Smooth muscle cell (in vitro differentiated cells): ENCODE measurements around the gene TSHZ3. TPM values are rescaled to one million over a fixed set of nuclear protein-coding genes. Genes with fewer than 3 reads are reported as not detected.

Experiments used
- DNase-seq: peaks from one replicate; lab custom pipeline; 2025; ENCODE audit not compliant: unreplicated experiment; lab: John Stamatoyannopoulos, UW
- H2AFZ ChIP-seq: fragments of 200-600 bp; sonication (generic); 2 replicates; pipeline ENCODE4 v1.6.0; 2016; ENCODE audit warnings: antibody characterized with exemption, low read depth, mild to moderate bottlenecking
- H3F3A ChIP-seq: fragments of 200-600 bp; sonication (generic); 2 replicates; pipeline ENCODE4 v1.6.0; 2017; ENCODE audit warnings: antibody characterized with exemption, low read depth
- H3K27ac ChIP-seq: fragments of 200-600 bp; sonication (generic); 2 replicates; pipeline ENCODE4 v1.5.1; 2016; ENCODE audit warnings: low read depth, mild to moderate bottlenecking
- H3K27me3 ChIP-seq: fragments of 200-600 bp; sonication (generic); 2 replicates; pipeline ENCODE4 v1.6.1; 2016; ENCODE audit warnings: low read depth, mild to moderate bottlenecking
- H3K36me3 ChIP-seq: fragments of 200-600 bp; sonication (generic); 2 replicates; pipeline ENCODE4 v1.5.1; 2016; ENCODE audit warnings: low read depth
- H3K4me1 ChIP-seq: fragments of 200-600 bp; sonication (generic); 2 replicates; pipeline ENCODE4 v1.5.1; 2016; ENCODE audit warnings: low read depth
- H3K4me2 ChIP-seq: fragments of 200-600 bp; sonication (generic); 2 replicates; pipeline ENCODE4 v1.6.0; 2016; ENCODE audit warnings: mild to moderate bottlenecking
- H3K4me3 ChIP-seq: fragments of 200-600 bp; sonication (generic); 2 replicates; pipeline ENCODE4 v1.5.1; 2016; ENCODE audit warnings: mild to moderate bottlenecking
- H3K79me2 ChIP-seq: fragments of 200-600 bp; sonication (generic); 2 replicates; pipeline ENCODE4 v1.6.0; 2016; ENCODE audit warnings: low read depth, mild to moderate bottlenecking
- H3K9ac ChIP-seq: fragments of 200-600 bp; sonication (generic); 2 replicates; pipeline ENCODE4 v1.6.0; 2016; ENCODE audit warnings: low read depth
- H3K9me3 ChIP-seq: fragments of 200-600 bp; sonication (generic); replicated peaks from 2 replicates; pipeline ENCODE4 v1.5.1; 2016; ENCODE audit warnings: low read depth
- H4K20me1 ChIP-seq: fragments of 200-600 bp; sonication (generic); 2 replicates; pipeline ENCODE4 v1.6.0; 2016; ENCODE audit warnings: low read depth
- WGBS: methylation state at CpG from one replicate; pipeline ENCODE4 v1.1.7; 2016; ENCODE audit warnings: low lambda C conversion rate; 5-methylcytosine and 5-hydroxymethylcytosine counted together
- polyA plus RNA-seq: library from polyadenylated mRNA; unstranded; fragments of >200 nt; fragmentation: Nextera tagmentation; extraction: Ambion mirVana; gene quantifications from 2 replicates; pipeline ENCODE4 v1.2.1, GENCODE V29; 2016
- total RNA-seq: library from RNA; depleted of rRNA; stranded (reverse); fragments of >200 nt; gene quantifications from 2 replicates; pipeline ENCODE4 v1.2.3, GENCODE V29; 2014
- TF ChIP-seq, protein P1 (sequence below): fragments of 200-600 bp; sonication (generic); IDR thresholded peaks from 2 replicates; pipeline ENCODE4 v1.5.1; 2017; ENCODE audit warnings: borderline replicate concordance, mild to moderate bottlenecking, antibody characterized with exemption; ENCODE audit not compliant: insufficient read depth, poor library complexity, severe bottlenecking

Gene TSHZ3
- total and polyA plus RNA-seq, 2 experiments from 2014 or later: 21.8 to 23.7 TPM

DNA sequence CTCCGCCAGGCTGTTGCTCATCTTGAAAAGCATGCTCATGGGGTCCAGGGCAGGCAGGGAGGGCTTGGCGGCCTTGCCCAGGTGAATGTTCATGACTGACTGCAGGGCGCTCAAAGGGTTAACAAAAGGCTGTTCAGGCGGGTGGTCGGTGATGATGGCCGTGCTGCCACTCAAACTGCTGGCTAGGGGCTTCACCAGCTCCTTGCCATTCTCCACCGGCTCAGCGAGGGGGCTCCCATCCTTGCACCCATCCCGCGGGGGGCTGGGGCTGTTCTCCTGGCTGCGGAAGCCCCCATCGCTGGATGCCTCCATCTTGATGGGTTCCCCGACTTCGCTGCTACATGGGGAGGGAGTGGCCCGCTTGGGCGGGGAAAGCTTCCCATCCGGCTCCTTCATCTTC is 71.7 kb downstream of the TSHZ3 start:
- WGBS: 96% methylated on average over 17 of the region's 17 CpGs
- TF ChIP-seq, protein P1, sequence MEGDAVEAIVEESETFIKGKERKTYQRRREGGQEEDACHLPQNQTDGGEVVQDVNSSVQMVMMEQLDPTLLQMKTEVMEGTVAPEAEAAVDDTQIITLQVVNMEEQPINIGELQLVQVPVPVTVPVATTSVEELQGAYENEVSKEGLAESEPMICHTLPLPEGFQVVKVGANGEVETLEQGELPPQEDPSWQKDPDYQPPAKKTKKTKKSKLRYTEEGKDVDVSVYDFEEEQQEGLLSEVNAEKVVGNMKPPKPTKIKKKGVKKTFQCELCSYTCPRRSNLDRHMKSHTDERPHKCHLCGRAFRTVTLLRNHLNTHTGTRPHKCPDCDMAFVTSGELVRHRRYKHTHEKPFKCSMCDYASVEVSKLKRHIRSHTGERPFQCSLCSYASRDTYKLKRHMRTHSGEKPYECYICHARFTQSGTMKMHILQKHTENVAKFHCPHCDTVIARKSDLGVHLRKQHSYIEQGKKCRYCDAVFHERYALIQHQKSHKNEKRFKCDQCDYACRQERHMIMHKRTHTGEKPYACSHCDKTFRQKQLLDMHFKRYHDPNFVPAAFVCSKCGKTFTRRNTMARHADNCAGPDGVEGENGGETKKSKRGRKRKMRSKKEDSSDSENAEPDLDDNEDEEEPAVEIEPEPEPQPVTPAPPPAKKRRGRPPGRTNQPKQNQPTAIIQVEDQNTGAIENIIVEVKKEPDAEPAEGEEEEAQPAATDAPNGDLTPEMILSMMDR: no peak
- no peaks in the 10 kb centered on the region for H3K36me3 ChIP-seq
- DNase-seq: no peak
- H3F3A ChIP-seq: no peaks in the 10 kb centered on the region
- H3K4me3 ChIP-seq: no peak overlapping the region
- H3K79me2 ChIP-seq: peaks cover 61% of the 10 kb centered on the region
- H3K27ac ChIP-seq: no peak overlapping the region
- H3K9ac ChIP-seq: no peak overlapping the region
- no peaks in the 10 kb centered on the region for H3K4me1 ChIP-seq
- H2AFZ ChIP-seq: no peak overlapping the region
- no peaks in the 10 kb centered on the region for H3K9me3 ChIP-seq
- H3K4me2 ChIP-seq: no peak overlapping the region
- H3K27me3 ChIP-seq: no peaks in the 10 kb centered on the region
- peaks cover 94% of the 10 kb centered on the region for H4K20me1 ChIP-seq

DNA sequence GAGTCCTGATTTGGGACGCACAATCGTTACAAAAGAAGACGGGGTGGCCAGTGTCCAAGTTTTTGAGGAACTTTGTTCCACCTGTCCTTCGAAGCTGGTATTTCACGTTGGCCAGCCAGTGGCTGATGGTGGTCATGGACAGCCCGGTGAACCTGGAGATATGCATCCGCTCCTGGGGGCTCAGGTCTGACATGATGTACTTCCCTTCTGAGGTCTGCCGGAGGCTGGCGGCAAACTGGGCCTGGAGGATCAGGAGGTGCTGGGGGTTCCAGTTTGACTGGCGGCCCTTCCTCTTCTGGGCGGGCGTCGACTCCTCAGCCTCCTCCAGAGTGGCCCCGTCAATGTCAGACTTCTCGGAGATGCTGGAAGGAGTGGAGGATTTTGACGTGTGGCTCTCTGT is 72.4 kb downstream of the TSHZ3 start:
- Histone ChIP-seq H3K4me2 (no peak overlapping the region), H3K27ac (no peak overlapping the region), H3K36me3 (no peaks in the 10 kb centered on the region), H3F3A (no peaks in the 10 kb centered on the region), H4K20me1 (peaks cover 92% of the 10 kb centered on the region), H3K9me3 (no peaks in the 10 kb centered on the region), H3K4me1 (no peaks in the 10 kb centered on the region), H3K4me3 (no peak overlapping the region), H2AFZ (no peak overlapping the region), H3K27me3 (no peaks in the 10 kb centered on the region), H3K79me2 (peaks cover 54% of the 10 kb centered on the region), H3K9ac (no peak overlapping the region)
- no peak for DNase-seq
- WGBS: 98% methylated on average over 15 of the region's 16 CpGs
- TF ChIP-seq, protein P1: no peak

- Histone ChIP-seq H3F3A (peaks cover 4% of the 10 kb centered on the region), H3K27ac (no peak overlapping the region), H3K4me3 (no peak overlapping the region), H4K20me1 (peaks cover 76% of the 10 kb centered on the region), H2AFZ (no peak overlapping the region), H3K9ac (no peak overlapping the region), H3K4me1 (no peaks in the 10 kb centered on the region), H3K36me3 (no peaks in the 10 kb centered on the region), H3K79me2 (peaks cover 36% of the 10 kb centered on the region), H3K9me3 (no peaks in the 10 kb centered on the region), H3K4me2 (no peak overlapping the region), H3K27me3 (no peaks in the 10 kb centered on the region)
- TF ChIP-seq, protein P1: no peak
- WGBS: 100% methylated on average over 2 of the region's 2 CpGs
- no peak for DNase-seq
These were observed 74.2 kb downstream of the TSHZ3 start for GRCh38 chr19:31275068-31275334.

DNA sequence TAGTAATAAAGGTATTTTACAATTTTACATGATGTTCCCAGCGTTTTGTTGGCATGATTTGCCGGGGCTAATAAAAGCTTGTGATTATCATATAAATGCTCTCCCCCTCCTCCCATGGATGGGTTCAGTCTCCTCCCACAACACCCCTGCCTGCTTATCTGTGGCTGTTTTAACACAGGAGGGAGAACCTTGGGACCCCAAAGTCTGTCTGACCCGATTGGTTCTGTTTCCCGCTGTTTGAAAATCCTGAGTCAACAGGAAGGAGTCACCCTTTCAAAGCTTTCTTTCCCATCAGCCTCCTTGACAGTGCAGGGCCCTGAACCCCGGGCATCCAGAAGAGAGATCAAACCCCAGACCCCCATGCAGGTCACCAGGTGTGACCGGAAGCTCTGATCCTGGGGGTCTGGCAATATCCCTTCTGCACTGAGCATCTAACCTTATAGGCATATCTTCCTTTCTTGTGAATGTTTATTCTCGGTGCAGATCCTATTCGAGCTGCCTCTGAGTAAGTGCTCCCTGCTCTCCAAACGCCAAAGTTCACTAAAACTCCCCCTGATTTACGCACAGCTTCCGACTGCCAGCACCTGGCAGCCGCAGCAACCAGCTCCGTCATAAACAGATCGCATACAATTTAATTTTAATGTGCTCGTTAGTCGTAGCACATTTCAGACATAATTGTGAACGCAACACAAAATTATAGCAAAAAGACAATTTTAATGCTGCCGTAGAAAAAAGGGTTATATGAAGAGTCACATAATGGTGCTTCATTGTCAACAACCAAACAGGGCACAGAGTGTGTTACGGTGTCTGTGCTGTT is 74.8 kb downstream of the TSHZ3 start:
- H3K4me2 ChIP-seq: no peak overlapping the region
- H2AFZ ChIP-seq: no peak overlapping the region
- H3K27ac ChIP-seq: no peak overlapping the region
- DNase-seq: no peak
- WGBS: 93% methylated on average over 19 of the region's 19 CpGs
- peaks cover 70% of the 10 kb centered on the region for H4K20me1 ChIP-seq
- no peaks in the 10 kb centered on the region for H3K9me3 ChIP-seq
- no peaks in the 10 kb centered on the region for H3K27me3 ChIP-seq
- peaks cover 34% of the 10 kb centered on the region for H3K79me2 ChIP-seq
- H3K9ac ChIP-seq: no peak overlapping the region
- no peaks in the 10 kb centered on the region for H3K4me1 ChIP-seq
- H3K4me3 ChIP-seq: no peak overlapping the region
- TF ChIP-seq, protein P1: no peak
- no peaks in the 10 kb centered on the region for H3K36me3 ChIP-seq
- peaks cover 4% of the 10 kb centered on the region for H3F3A ChIP-seq
